SK-N-SH (cell line): Measurements from ENCODE around the gene BTBD2. TPM values are rescaled to one million over a fixed set of nuclear protein-coding genes. Genes with fewer than 3 reads are reported as not detected.

Experiments
- CTCF ChIA-PET: fragments of 300-600, 350-600 bp; formaldehyde crosslinking; extraction: SDS; loops from one replicate; lab custom pipeline; 2021; lab: Yijun Ruan, JAX
- POLR2A ChIA-PET: fragments of 350-600 bp; sonication (Branson Sonifier 250); formaldehyde crosslinking; extraction: SDS; loops from one replicate; lab custom pipeline; 2020; ENCODE audit warnings: antibody characterized with exemption, inconsistent platforms; lab: Yijun Ruan, JAX
- DNase-seq: peaks from one replicate; pipeline ENCODE4 v3.0.0; 2012
- H2AFZ ChIP-seq: fragments of 200-600 bp; sonication (generic); 2 replicates; pipeline ENCODE4 v1.8.1; 2016; ENCODE audit warnings: antibody characterized with exemption, mild to moderate bottlenecking, low read depth
- H3F3A ChIP-seq: fragments of 200-600 bp; sonication (generic); replicated peaks from 2 replicates; pipeline ENCODE3; 2016; ENCODE audit warnings: antibody characterized with exemption, mild to moderate bottlenecking; ENCODE audit not compliant: insufficient read depth
- H3K27ac ChIP-seq, 2 experiments: fragments of 200-500 bp in 1 of 2; fragments of 200-600 bp in 1 of 2; sonication (Bioruptor generic) in 1 of 2; sonication (generic), shearing (Covaris generic) in 1 of 2; 2 replicates each; pipeline versions ENCODE4 v1.5.1 to v1.6.1; 2014 to 2016; ENCODE audit warnings: low read depth in 2 of 2, inconsistent platforms in 1 of 2, low read length in 1 of 2, mild to moderate bottlenecking in 1 of 2, mixed read lengths in 1 of 2
- H3K27me3 ChIP-seq: fragments of 200-600 bp; sonication (generic), shearing (Covaris generic); 2 replicates; pipeline ENCODE4 v1.6.1; 2016; ENCODE audit warnings: mixed run types; ENCODE audit not compliant: insufficient read depth
- H3K36me3 ChIP-seq, 2 experiments: fragments of 200-500 bp in 1 of 2; fragments of 200-600 bp in 1 of 2; sonication (Bioruptor generic) in 1 of 2; sonication (generic) in 1 of 2; replicated peaks in 1 of 2; 2 replicates each; pipeline versions ENCODE3 to v1.5.1; 2014 to 2016; ENCODE audit warnings: low read length in 1 of 2, mild to moderate bottlenecking in 1 of 2; ENCODE audit not compliant: insufficient read depth in 2 of 2, control insufficient read depth in 1 of 2
- H3K4me1 ChIP-seq, 2 experiments: fragments of 200-500 bp in 1 of 2; fragments of 200-600 bp in 1 of 2; sonication (Bioruptor generic) in 1 of 2; sonication (generic), shearing (Covaris generic) in 1 of 2; 2 replicates each; pipeline versions ENCODE4 v1.5.1 to v1.6.1; 2014 to 2016; ENCODE audit warnings: low read depth in 1 of 2, low read length in 1 of 2, mixed run types in 1 of 2; ENCODE audit not compliant: insufficient read depth in 2 of 2, control insufficient read depth in 1 of 2
- H3K4me2 ChIP-seq: fragments of 200-600 bp; sonication (generic), shearing (Covaris generic); 2 replicates; pipeline ENCODE4 v1.6.1; 2017; ENCODE audit warnings: mixed run types
- H3K4me3 ChIP-seq, 2 experiments: fragments of 200-500 bp in 1 of 2; fragments of 200-600 bp in 1 of 2; sonication (Bioruptor generic) in 1 of 2; sonication (generic), shearing (Covaris generic) in 1 of 2; 2 replicates each; pipeline versions ENCODE4 v1.5.1 to v1.8.1; 2014 to 2016; ENCODE audit warnings: low read depth in 2 of 2, inconsistent platforms in 1 of 2, low read length in 1 of 2, mild to moderate bottlenecking in 1 of 2, mixed read lengths in 1 of 2, moderate library complexity in 1 of 2
- H3K79me2 ChIP-seq: fragments of 200-600 bp; sonication (generic); 2 replicates; pipeline ENCODE4 v1.8.1; 2017; ENCODE audit warnings: mild to moderate bottlenecking; ENCODE audit not compliant: insufficient read depth
- H3K9ac ChIP-seq: fragments of 200-600 bp; sonication (generic); 2 replicates; pipeline ENCODE4 v1.6.1; 2017; ENCODE audit warnings: mixed run types
- H3K9me2 ChIP-seq: fragments of 200-600 bp; sonication (generic); 2 replicates; pipeline ENCODE4 v1.6.1; 2017; ENCODE audit warnings: mixed run types
- H3K9me3 ChIP-seq: fragments of 200-600 bp; sonication (generic); 2 replicates; pipeline ENCODE4 v1.6.1; 2017; ENCODE audit warnings: mixed run types, mild to moderate bottlenecking, moderate library complexity
- H4K20me1 ChIP-seq: fragments of 200-600 bp; sonication (generic); 2 replicates; pipeline ENCODE4 v1.6.1; 2017; ENCODE audit warnings: mild to moderate bottlenecking, mixed run types; ENCODE audit not compliant: insufficient read depth
- CHD2 ChIP-seq: fragments of 150-350 bp; IDR thresholded peaks from 2 replicates; pipeline ENCODE4 v1.6.1; 2018; ENCODE audit warnings: low read length; ENCODE audit not compliant: partially characterized antibody
- ELF1 ChIP-seq: IDR thresholded peaks from 2 replicates; pipeline ENCODE4 v1.4.0; 2012
- EP300 ChIP-seq, 2 experiments: IDR thresholded peaks; 2 replicates each; pipeline versions ENCODE4 v1.4.0 to v1.6.1; 2012; ENCODE audit warnings: borderline replicate concordance in 1 of 2, low read depth in 1 of 2, low read length in 1 of 2
- EZH2phosphoT487 ChIP-seq: fragments of 200-600 bp; sonication (generic); IDR thresholded peaks from 2 replicates; pipeline ENCODE4 v1.6.1; 2017; ENCODE audit warnings: low read depth, mixed run types, mild to moderate bottlenecking, antibody characterized with exemption, moderate library complexity, borderline replicate concordance
- FOXJ3 ChIP-seq: sonication (generic); formaldehyde crosslinking; IDR thresholded peaks from 2 replicates; pipeline ENCODE4 v1.5.1; 2020; ENCODE audit warnings: mild to moderate bottlenecking, missing genetic modification reagents
- FOXM1 ChIP-seq: IDR thresholded peaks from 2 replicates; pipeline ENCODE4 v1.4.0; 2012; ENCODE audit warnings: low read depth, mild to moderate bottlenecking
- GABPA ChIP-seq: IDR thresholded peaks from 2 replicates; pipeline ENCODE4 v1.4.0; 2012; ENCODE audit warnings: low read depth, mild to moderate bottlenecking
- GATA2 ChIP-seq: sonication (generic); formaldehyde crosslinking; IDR thresholded peaks from 2 replicates; pipeline ENCODE4 v1.5.0; 2020; ENCODE audit warnings: mild to moderate bottlenecking, missing genetic modification reagents
- IRF3 ChIP-seq: fragments of 150-350 bp; IDR thresholded peaks from 2 replicates; pipeline ENCODE4 v1.6.1; 2016; ENCODE audit warnings: mild to moderate bottlenecking, low read depth, low read length
- MXI1 ChIP-seq: IDR thresholded peaks from 2 replicates; pipeline ENCODE4 v1.6.1; 2012; ENCODE audit warnings: mild to moderate bottlenecking, low read depth, low read length, improper control_type of control experiment
- NFIC ChIP-seq: IDR thresholded peaks from 2 replicates; pipeline ENCODE4 v1.4.0; 2012; ENCODE audit warnings: borderline replicate concordance
- RAD21 ChIP-seq: IDR thresholded peaks from 2 replicates; pipeline ENCODE4 v1.6.1; 2012; ENCODE audit warnings: mild to moderate bottlenecking, low read length
- RCOR1 ChIP-seq: fragments of 150-350 bp; IDR thresholded peaks from 2 replicates; pipeline ENCODE4 v1.6.1; 2017; ENCODE audit warnings: antibody characterized with exemption, low read length
- RXRA ChIP-seq: IDR thresholded peaks from 2 replicates; pipeline ENCODE4 v1.4.0; 2012; ENCODE audit warnings: low read depth, mild to moderate bottlenecking, borderline replicate concordance
- SMC3 ChIP-seq: IDR thresholded peaks from 2 replicates; pipeline ENCODE4 v1.6.1; 2012; ENCODE audit warnings: low read depth, low read length, improper control_type of control experiment
- TCF12 ChIP-seq: IDR thresholded peaks from 2 replicates; pipeline ENCODE4 v1.4.0; 2012
- WGBS: methylation state at CpG from one replicate; pipeline ENCODE4 v1.1.6; 2017; ENCODE audit warnings: low lambda C conversion rate; 5-methylcytosine and 5-hydroxymethylcytosine counted together
- polyA plus RNA-seq, 3 experiments: library from polyadenylated mRNA; depleted of rRNA; stranded (reverse); fragments of >200 nt; gene quantifications; 2 replicates each; pipeline ENCODE4 v1.2.3, GENCODE V29; 2012
- TF ChIP-seq, protein P1 (sequence below): IDR thresholded peaks from 2 replicates; pipeline ENCODE4 v1.4.0; 2012; ENCODE audit warnings: low read depth
- TF ChIP-seq, protein P2 (sequence below): IDR thresholded peaks from 2 replicates; pipeline ENCODE4; 2012

The BTBD2 gene
- polyA plus RNA-seq, 1 of the 3 experiments (the other 2 are of a cell fraction) = 66.8 TPM

DNA sequence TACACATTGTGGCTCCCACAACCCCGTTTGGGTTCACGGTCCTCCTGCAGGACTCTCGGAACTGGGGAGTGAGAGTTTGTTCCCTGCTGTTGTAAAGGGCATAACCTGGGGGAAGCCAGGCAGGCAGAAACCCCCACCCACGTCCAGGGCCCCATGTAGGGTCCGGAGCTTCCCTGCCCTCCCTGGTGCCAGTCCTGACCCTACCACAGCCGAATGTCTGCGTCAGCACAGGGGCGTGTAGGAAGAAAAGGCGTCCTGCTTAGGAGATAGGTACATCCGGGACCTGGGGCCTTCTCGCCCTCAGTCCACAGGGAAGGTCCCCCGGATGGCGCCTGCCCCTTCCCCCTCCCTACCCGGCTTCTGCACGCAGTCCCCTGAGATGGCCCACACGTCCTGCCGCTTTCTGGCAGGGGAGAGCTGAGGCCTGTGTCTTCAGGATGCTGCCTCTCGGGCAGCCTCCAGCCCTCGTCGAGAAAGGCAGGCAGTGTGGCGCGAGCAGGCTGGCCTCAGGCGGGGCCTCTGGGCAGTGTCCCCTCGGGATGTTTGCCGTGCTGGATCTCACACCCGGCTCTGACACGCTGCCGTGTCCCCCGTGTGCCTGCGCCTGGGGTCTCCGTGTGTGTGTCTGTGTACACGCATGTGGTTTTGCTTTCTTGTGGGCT lies 55.5 kb downstream of the BTBD2 start:
- Histone ChIP-seq H3K79me2 (peaks cover 82% of the 10 kb centered on the region), H3K27me3 (no peaks in the 10 kb centered on the region), H3K4me2 (no peak overlapping the region), H3K4me1 (no peaks in the 10 kb centered on the region; a peak in 1 of 4 replicates), H3F3A (no peaks in the 10 kb centered on the region), H3K36me3 (no peaks in the 10 kb centered on the region), H3K9me2 (no peaks in the 10 kb centered on the region), H4K20me1 (peaks cover 50% of the 10 kb centered on the region), H3K4me3 (no peak overlapping the region), H3K9ac (no peak overlapping the region), H2AFZ (no peak overlapping the region), H3K27ac (no peak overlapping the region), H3K9me3 (no peaks in the 10 kb centered on the region)
- 97% methylated on average over 27 of the region's 32 CpGs for WGBS
- DNase-seq = no peak
- ChIA-PET POLR2A (no interaction called here), CTCF (no interaction called here)
- TF ChIP-seq SMC3 (no peak), RAD21 (no peak), FOXM1 (no peak), GABPA (no peak), NFIC (no peak), MXI1 (no peak), IRF3 (no peak), TCF12 (no peak), RCOR1 (no peak), ELF1 (no peak), CHD2 (no peak)
- TF ChIP-seq, protein P1, sequence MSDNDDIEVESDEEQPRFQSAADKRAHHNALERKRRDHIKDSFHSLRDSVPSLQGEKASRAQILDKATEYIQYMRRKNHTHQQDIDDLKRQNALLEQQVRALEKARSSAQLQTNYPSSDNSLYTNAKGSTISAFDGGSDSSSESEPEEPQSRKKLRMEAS = no peak
- TF ChIP-seq, protein P2, sequence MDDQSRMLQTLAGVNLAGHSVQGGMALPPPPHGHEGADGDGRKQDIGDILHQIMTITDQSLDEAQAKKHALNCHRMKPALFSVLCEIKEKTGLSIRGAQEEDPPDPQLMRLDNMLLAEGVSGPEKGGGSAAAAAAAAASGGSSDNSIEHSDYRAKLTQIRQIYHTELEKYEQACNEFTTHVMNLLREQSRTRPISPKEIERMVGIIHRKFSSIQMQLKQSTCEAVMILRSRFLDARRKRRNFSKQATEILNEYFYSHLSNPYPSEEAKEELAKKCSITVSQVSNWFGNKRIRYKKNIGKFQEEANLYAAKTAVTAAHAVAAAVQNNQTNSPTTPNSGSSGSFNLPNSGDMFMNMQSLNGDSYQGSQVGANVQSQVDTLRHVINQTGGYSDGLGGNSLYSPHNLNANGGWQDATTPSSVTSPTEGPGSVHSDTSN = no peak

GRCh38 chr19:1957562-1958248 lies 57.8 kb downstream of the BTBD2 start:
- 86% methylated on average over 7 of the region's 40 CpGs for WGBS
- peaks cover 73% of the 10 kb centered on the region for H4K20me1 ChIP-seq
- no peak overlapping the region for H2AFZ ChIP-seq

More at GRCh38 chr19:1957562-1958248, 57.8 kb downstream of the BTBD2 start:
- Histone ChIP-seq H3F3A (no peaks in the 10 kb centered on the region), H3K4me1 (no peaks in the 10 kb centered on the region; a peak in 1 of 4 replicates), H3K36me3 (peaks cover 0 to 4% of the 10 kb centered on the region in 2 experiments)
- TF ChIP-seq FOXJ3 = no peak
- no peak for TF ChIP-seq EZH2phosphoT487
- no peak for TF ChIP-seq GATA2 (CRISPR knock-in tag)
- no peak for TF ChIP-seq EP300 (IDR thresholded peaks at IDR 0.05; ENCODE audit: borderline replicate concordance in 1 of 2, low read depth in 1 of 2, low read length in 1 of 2)
- TF ChIP-seq RXRA = no peak
- TF ChIP-seq, all 33 proteins: peak for 0
- ChIA-PET CTCF (interaction anchor here (3.3 kb wide), 1 partner anchor 12 kb away, joined by 24 read pairs; no protein-coding TSS in a partner anchor), POLR2A (no interaction called here)
- peaks cover 85% of the 10 kb centered on the region for H3K79me2 ChIP-seq
- no peak overlapping the region for H3K9ac ChIP-seq
- no peaks in the 10 kb centered on the region for H3K9me3 ChIP-seq
- no peak overlapping the region for H3K4me3 ChIP-seq
- DNase-seq = no peak
- no peak overlapping the region for H3K27ac ChIP-seq
- H3K27me3 ChIP-seq = no peaks in the 10 kb centered on the region
- H3K9me2 ChIP-seq = no peaks in the 10 kb centered on the region
- no peak overlapping the region for H3K4me2 ChIP-seq
